HG03159 (cell line): ENCODE results near the gene CYP2W1.

Experiments used
- ATAC-seq: cut with Tn5 transposase; IDR thresholded peaks from one replicate; pipeline ENCODE4 v1.9.1; 2021; ENCODE audit warnings: mild to moderate bottlenecking, moderate library complexity; ENCODE audit not compliant: unreplicated experiment

CYP2W1 gene

DNA sequence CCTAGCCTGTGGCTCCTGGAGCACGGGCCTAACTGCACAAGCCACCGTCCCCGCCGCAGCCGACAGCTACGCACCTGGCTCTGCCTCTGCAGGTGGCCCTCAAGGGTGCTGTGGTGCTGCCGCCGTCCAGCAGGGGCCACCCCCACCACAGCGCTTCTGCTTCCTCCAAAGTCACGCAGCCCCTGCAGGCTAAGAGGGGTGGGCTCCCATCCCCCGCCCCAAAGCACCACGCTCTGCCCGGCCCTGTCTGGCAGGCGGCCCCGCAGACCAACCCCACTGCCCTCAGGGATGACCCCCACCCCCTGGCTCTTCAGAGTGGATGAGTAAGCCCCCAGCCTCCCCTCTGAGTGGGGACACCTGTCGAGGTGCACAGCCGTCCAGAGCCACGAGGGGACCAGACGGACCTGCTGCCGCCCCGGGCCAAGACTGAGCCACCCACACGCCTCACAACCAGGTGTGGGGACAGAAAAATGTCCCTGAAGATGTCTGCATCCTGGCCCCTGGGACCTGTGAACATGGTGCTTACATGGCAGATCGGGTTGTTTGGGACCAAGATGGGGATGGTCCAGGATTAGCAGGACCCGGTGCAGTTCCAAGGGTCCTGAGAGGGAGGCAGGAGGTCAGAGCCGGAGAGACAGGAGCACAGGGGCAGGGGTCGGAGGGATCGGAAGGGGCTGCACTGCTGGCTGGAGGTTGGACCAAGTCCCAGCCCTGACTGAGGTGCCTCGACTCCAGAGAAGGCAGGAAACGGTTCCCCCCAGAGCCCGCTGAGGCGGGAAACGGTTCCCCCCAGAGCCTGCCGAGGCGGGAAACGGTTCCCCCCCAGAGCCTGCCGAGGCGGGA, 19.5 kb upstream of the CYP2W1 start:
- no peak for ATAC-seq

- no peak for ATAC-seq
Measured at GRCh38 chr7:964401-965231, 18.4 kb upstream of the CYP2W1 start.

DNA sequence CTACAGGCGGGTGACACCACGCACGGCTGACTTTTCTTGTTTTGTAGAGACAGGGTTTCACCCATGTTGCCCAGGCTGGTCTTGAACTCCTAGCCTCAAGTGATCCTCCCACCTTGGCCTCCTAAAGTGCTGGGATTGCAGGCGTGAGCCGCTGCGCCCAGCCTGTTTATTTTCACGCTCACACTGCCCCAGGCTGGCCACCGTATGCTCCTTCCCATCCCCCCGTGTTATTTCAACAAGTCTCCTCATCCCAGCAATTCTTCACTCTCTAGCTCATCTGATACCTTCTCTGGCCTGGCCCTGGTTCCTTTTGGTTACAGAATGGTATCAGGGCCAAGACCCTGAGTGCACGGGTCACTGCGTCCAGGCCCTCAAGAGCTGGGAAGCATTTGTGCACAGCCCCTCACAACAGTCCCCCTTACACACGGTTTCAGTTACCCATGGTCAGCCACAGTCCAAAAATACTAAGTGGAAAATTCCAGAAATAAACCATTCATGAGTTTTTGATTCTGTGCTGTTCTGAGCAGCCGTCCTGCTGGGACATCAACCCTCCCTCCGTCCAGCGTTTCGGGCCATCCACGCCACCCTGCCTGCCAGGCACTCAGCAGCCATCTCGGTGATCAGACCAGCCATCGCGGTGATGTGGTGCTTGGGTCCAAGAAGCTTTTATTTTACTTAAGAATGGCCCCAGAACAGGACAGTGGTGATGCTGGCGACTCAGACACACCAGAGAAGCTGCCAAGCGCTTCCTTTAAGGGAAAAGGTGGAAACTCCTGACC, 16.5 kb upstream of the CYP2W1 start:
- no peak for ATAC-seq

- no peak for ATAC-seq
Measured at GRCh38 chr7:967361-968082, 15.5 kb upstream of the CYP2W1 start.

DNA sequence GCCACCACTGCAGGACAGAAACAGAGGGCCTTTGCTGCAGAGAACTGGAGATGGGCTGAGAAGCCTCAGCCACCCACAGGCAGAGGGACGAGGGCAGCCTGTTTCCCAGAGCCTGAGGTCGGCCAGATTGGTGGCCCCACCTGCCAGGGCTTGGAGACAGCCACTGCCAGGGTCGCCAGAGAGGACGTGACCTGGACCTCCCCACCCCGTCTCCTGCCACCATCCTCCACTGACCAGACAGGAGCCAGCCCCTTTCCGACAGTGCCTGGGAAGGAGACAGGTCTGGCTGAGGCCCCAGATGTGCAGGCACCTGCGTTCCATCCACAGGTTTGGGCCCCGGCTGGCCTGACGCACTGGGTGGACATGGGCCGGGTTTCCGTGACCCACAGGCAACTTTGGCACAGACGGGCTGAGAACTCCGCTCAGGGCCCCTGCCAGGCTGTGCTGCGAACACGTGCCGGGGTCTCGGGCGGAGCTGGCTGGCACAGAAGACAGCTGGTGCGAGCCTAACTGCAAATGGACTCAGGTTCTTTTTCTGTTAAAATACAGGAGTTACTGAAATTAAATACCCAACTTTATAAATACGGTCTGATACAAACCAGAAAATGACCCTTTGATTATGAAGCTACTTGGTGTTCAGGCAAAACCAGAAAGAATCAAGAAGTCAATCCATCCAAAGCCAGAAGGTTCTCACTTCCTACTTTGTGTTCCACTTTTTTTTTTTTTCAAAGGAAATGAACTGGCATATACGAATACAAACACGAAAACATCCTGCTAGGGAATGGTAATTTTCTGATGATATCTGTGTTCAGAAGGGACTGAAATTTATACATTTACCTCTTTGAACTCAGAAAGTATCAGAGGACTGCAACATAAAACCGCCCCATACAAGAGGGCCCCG, 14.5 kb upstream of the CYP2W1 start:
- ATAC-seq: no peak

DNA sequence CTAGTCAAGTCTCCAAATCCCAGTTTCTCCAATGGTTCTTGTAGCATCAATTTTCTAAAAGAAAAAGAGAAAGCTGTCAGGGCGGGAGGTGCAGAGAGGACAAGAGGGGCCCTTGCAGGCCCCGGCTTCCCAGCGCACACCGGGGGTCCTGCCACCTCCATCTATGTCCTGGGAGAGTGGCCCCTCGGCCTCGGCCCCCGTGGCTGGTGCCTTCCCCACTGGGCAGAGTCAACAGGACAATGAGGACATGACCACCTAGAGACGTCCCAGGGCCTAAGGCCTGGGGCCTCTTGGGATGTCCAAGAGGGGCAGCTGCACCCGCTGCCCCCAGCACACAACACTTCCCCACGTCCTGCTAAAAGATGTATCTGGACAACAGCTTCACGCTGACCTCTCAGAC, 13.6 kb upstream of the CYP2W1 start:
- no peak for ATAC-seq

DNA sequence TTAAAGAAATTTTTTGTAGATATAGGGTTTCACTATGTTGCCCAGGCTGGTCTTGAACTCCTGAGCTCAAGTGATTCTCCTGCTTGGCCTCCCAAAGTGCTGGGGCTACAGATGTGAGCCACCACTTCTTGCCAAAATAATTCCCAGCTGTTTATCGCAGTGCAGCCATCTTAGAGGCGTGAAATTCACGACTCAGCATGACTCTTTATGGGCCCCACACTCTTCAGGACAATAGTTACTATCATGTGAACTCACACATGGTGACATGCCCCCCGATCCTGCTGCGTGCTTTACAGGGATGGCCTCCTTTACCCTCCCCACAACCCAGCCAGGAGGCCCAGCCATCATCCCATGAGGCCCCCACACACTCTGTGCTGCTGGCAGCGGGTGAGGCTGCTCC, 12.2 kb upstream of the CYP2W1 start:
- no peak for ATAC-seq

- no peak for ATAC-seq
Measured at GRCh38 chr7:972110-972509, 10.9 kb upstream of the CYP2W1 start.

DNA sequence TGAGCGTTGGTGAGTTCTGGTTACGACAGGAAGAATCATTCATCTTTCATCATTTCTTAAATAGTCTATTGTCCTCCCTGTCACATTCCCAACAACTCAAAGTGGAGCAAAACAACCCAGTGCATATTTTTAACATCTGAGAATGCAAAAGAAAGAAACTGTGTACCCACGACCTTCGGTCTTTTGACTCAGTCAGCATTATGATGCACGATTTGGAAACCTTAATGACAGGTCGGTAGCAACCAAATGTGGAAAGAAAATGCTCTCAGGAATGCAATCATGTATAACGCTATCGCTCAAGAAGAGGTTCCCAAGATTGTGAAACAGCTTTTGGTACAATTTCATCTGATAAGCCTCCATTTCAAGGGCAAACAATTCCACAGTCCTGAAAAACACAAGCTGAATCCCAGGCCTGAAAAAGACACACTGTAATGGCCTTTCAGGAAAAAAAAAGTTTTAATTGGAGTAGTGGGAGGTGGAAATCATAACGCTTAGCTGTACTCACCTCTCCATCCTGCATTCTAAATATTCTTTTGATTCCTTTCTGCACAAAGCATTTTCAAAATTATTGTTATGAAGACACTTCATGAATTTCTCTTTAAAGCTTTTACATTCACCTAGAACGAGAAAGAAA, 10.2 kb upstream of the CYP2W1 start:
- ATAC-seq: no peak

- no peak for ATAC-seq
Measured at GRCh38 chr7:973312-973711, 9.7 kb upstream of the CYP2W1 start.

DNA sequence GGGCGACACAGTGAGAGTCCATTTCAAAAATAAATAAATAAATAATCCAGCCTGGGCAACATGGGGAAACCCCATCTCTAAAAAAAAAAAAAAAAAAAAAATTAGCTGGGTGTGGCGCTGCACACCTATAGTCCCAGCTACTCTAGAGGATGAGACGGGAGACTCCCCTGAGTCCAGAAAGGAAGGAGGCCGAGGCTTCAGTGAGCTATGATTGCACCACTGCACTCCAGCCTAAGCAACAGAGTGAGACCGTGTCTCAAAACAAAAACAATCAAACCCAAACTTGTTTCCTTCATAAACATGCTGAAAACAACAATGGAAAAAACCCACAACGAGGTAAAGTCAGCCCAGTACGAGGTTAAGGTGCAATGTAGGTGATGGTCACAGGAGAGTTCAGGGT, 8.8 kb upstream of the CYP2W1 start:
- no peak for ATAC-seq

DNA sequence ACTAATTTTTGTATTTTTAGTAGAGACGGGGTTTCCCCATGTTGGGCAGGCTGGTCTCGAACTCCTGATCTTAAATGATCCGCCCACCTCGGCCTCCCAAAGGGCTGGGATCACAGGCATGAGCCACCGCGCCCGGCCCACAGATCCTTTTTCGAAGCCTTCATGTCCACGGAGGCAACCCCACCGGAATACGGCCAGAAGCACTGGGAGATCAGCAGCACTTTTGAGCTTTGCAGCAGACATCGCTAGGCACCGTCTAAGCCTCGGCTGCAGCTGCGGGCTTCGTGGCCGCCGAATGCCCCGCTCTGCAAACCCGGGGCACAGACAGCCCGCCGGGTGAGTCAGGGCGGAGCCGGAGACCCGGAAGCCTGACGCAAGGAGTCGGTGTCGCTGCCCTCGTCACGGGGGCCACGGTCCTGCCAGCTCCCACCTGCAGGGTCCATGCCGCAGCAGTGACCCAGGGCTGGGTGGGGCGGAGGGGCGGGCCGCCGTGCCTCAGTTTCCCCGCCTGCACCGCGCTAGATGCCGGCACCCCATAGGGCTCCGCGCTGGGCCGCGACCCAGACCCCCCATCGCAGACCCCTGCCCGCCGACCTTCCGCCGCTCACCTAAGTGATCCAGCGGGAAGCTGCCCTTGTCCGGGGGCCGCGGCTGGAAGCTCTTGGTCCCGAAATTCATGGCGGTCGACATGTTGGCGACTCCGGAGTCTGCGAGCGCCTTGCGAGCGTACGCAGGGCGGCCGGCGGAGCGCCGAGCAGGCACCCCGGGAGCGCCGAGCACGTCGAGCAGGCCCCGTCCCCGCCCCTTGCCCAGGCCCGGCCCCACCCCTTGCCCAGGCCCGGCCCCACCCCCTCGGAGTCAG, 7.9 kb upstream of the CYP2W1 start, which contains the start of gene COX19:
Gene COX19, minus strand, starts transcription at position 730 of the 862 bp plus-strand sequence. Its CDS starts 40 bp downstream, at position 690.
- peak; percentile 69 for ATAC-seq

DNA sequence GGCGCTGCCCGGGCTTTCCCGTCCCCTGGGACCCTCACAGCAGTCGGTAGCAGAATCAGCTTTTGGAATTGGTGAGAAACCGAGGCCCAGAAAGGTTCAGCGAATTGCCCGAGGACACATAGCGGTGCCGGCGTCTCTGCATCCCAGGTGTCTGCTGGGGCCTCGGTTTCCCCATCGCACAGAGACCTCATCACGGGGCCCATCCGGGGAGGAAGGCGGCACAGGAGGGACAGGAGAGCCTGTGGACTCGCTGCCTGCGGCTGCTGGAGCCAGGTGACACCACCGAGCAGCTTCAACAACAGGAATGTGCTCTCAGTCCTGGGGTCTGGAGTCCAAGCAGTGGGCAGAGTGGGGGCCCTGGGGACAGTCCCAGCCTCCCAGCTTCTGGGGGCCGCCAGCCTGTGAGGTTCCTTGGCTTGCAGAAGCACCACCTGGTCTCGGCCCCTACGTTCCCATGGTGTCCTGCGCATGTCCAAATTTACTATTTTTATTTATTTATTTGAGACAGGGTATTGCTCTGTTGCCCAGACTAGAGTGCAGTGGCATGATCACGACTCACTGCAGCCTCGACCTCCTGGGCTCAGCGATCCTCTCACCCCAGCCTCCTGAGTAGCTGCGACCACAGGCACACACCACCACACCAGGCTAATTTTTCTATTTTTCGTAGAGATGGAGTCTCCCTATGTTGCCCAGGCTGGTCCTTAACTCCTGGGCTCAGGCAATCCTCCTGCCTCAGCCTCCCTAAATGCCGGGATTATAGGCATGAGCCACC, 7.1 kb upstream of the CYP2W1 start:
- no peak for ATAC-seq

DNA sequence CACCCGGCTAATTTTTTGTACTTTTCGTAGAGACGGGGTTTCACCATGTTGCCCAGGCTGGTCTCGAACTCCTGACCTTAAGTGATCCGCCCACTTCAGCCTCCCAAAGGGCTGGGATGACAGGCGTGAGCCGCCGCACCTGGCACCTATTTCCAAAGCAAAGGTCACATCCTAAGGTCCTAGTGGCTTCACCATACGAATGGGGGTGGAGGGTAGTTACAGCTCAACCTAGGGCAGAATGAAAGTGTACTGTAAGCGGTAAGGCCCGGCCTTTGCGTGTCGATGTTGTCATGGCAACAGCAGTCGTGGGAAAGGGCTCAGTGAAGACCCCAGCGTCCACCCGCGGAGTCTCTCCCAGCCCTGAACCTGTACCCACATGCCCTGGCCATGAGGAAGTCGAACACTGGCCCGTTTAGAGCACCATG, 6.1 kb upstream of the CYP2W1 start:
- ATAC-seq: no peak

DNA sequence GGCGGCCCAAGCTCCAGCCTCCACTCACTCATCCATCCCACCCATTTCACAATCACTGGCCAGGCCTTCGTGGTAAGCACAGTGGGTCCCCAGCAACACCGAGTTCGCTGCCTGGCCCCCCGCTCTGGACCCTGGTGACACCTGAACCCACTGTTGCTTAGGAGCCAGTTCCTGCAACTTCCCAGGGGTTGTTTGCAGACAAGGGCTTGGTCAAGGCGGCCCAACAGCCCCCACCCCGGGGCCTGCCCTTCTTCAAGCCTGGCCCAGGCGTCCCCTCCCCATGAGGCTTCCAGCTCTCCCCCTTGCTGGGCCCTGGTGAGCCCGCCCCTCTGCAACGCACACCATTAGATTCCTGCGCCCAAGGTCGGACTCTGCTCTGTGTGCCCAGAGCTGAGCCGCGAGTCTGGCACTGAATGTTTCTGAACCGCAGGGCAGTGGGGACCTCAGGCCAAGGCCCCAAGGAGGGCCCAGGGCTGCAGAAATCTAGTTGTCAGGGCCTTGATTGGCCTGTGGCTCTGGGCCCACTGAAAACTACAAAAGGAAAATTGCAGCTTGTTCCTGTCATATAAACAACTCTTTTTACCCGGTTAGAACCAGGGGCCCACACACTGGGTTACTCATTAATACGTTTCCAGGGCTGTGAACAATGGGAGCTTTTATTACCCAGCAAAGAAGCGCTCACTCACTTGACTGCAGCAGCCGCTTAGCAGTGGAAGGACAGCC, 5.5 kb upstream of the CYP2W1 start:
- no peak for ATAC-seq

DNA sequence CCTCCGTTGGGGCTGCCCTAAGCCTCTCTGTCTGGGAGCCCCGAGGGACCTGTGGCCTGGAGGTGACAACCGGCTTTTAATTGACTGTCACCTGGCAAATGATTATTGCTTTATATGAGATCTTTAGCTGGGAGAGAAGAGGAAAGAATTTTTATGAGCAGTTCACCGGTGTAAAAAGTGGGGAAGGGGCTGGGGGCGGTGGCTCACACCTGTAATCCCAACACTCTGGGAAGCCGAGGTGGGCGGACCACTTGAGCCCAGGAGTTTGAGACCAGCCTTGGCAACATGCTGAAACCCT, 5.0 kb upstream of the CYP2W1 start:
- ATAC-seq: no peak
